SK-N-MC (cell line): ENCODE results near the gene PRDX1.

ENCODE experiments used
- EZH2 ChIP-seq: fragments of 200-600 bp; sonication (generic); IDR thresholded peaks from one replicate; pipeline ENCODE4 v1.6.1; 2017; ENCODE audit warnings: antibody characterized with exemption
- POLR2AphosphoS5 ChIP-seq: IDR thresholded peaks from 2 replicates; pipeline ENCODE4 v1.6.1; 2012; ENCODE audit warnings: mild to moderate bottlenecking, low read depth, low read length, borderline replicate concordance

DNA sequence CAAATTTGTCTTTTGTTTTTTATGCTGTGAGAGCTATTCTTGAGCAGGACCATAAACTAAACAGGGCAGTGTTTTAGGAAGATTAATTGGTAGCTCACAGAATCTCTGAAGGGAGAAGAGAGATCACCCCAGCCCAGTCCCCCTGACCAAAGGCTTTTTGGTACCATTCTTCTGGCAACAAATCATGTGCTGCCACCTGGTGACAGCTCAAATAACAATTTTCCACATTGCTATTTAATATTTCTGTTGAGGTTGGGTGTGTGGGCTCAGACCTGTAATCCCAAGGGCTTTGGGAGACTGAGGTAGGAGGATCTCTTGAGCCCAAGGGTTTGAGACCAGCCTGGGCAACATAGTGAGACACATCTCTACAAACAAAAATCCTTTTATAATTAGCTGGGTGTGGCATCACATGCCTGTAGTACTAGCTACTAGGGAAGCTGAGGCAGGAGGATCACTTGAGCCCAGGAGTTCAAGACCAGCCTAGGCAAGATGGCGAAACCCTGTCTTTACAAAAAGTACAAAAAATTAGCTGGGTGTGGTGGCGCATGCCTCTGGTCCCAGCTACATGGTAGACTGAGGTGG, 28.5 kb downstream of the PRDX1 start:
- TF ChIP-seq POLR2AphosphoS5 (no peak), EZH2 (no peak)
